ENCODE data around the gene BCORL1. TPM values are rescaled to one million over a fixed set of nuclear protein-coding genes. Genes with fewer than 3 reads are reported as not detected.

BCORL1 gene
- total RNA-seq, 1 donor from 2014 or later, result 22.9 TPM

DNA sequence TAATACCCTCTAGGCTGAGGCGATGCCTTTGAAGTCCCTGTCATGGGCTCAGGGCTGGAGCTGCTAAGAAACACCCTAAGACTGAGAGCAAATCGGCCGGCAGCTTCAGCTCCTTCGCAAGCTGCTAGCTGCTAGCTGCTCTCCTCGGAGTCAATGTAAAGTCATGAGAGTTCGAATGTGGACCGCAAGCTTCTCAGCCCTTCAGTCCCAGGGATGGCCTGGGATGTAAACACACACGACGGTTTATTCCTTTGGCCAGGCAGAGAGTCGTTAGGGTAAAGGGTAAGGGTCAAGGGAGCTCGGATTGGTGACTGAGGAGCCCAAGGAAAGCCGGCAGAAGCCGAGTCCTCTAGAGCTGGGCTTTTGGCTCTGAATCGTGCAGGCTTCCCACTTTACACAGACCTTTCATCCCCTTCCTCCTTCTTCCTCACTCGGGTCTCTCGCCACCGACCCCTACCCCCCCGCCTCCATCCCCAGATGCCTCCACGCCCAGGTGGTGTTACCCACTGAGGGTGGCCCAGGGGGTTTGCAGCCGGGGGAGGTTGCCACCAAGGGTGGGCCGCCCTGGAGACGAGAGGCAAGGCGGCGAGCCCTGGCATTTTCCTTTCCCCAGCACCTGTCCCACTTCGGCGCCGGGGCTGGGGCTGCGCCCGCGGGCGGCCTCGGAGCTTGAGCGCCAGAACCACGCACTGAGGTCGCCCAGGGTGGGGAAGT, 3.1 kb upstream of the BCORL1 start:
- no peaks in the 10 kb centered on the region for H3K36me3 Mint-ChIP-seq (ENCODE audit: unreplicated experiment)
- peaks cover 3% of the 10 kb centered on the region for H3K4me1 Mint-ChIP-seq (ENCODE audit: unreplicated experiment)
- H3K4me3 Mint-ChIP-seq (ENCODE audit: unreplicated experiment), result peak overlapping the region; percentile 57
- TF ChIP-seq, protein P1, sequence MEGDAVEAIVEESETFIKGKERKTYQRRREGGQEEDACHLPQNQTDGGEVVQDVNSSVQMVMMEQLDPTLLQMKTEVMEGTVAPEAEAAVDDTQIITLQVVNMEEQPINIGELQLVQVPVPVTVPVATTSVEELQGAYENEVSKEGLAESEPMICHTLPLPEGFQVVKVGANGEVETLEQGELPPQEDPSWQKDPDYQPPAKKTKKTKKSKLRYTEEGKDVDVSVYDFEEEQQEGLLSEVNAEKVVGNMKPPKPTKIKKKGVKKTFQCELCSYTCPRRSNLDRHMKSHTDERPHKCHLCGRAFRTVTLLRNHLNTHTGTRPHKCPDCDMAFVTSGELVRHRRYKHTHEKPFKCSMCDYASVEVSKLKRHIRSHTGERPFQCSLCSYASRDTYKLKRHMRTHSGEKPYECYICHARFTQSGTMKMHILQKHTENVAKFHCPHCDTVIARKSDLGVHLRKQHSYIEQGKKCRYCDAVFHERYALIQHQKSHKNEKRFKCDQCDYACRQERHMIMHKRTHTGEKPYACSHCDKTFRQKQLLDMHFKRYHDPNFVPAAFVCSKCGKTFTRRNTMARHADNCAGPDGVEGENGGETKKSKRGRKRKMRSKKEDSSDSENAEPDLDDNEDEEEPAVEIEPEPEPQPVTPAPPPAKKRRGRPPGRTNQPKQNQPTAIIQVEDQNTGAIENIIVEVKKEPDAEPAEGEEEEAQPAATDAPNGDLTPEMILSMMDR (IDR thresholded peaks at IDR 0.05), result no peak
- no peak for DNase-seq (ENCODE audit: extremely low spot score, unreplicated experiment)
- no peaks in the 10 kb centered on the region for H3K27me3 Mint-ChIP-seq (ENCODE audit: unreplicated experiment)
- H3K9me3 Mint-ChIP-seq (ENCODE audit: unreplicated experiment), result no peaks in the 10 kb centered on the region
- H3K27ac Mint-ChIP-seq (ENCODE audit: unreplicated experiment), result no peak overlapping the region

DNA sequence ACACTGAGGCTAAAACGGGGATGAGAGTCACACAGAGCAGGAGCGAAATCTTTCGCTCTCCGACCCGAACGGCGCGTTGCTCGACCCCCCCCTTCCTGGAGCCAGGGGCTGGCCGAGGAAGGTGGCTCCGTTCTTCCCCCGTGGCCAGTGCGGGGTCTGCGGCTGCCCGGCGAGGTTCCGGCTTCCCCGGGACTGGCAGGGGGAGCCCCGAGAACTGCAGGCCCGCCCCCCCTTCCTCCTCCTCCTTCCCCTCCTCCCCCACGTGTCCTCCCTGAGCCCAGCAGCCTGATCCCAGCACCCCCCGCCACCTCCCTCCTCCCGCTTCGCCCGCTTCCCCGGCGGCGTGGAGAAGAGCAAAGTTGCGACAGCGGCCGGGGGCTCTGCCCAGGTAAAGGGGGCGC, 2.4 kb upstream of the BCORL1 start:
- TF ChIP-seq, protein P1 (IDR thresholded peaks at IDR 0.05), result no peak
- peak overlapping the region; percentile 47 for H3K4me3 Mint-ChIP-seq (ENCODE audit: unreplicated experiment)

DNA sequence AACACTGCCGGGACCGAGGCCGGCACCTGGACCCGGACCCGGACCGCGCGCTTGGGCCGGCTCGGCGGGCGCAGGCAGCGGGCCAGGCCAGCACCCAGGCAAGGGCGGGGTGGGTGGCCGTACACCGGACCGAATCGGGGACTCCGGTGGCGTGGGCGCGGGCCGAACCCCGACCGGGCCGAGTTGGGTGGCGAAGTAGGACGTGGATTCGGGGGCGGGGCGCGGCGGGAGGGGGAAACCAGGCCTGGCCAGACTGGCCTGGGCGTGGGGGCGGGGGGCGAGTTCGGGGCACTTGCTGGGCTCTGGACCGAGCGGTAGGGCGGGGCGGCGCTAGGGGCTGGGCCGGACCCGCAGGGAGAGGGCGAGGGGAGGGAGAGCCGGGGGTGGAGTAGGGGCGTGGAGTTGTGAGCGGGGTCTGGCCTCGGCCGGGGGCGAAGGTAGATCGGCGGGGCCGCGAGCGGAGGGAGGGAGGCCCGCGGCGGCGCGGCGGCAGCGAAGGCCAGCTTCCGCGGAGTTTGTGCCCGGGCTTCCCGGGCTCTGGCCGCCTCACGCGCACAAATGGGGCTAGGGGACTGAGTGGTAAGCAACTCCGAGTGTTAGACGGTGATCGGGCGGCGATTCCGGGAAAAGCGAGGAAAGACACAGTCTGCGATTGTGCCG, 1.8 kb upstream of the BCORL1 start:
- peaks cover 5% of the 10 kb centered on the region for H3K9me3 Mint-ChIP-seq (ENCODE audit: unreplicated experiment)
- no peaks in the 10 kb centered on the region for H3K27me3 Mint-ChIP-seq (ENCODE audit: unreplicated experiment)
- peaks cover 11% of the 10 kb centered on the region for H3K4me1 Mint-ChIP-seq (ENCODE audit: unreplicated experiment)
- no peak for DNase-seq (ENCODE audit: extremely low spot score, unreplicated experiment)
- no peak overlapping the region for H3K4me3 Mint-ChIP-seq (ENCODE audit: unreplicated experiment)
- no peaks in the 10 kb centered on the region for H3K36me3 Mint-ChIP-seq (ENCODE audit: unreplicated experiment)
- TF ChIP-seq, protein P1 (IDR thresholded peaks at IDR 0.05), result no peak
- H3K27ac Mint-ChIP-seq (ENCODE audit: unreplicated experiment), result no peak overlapping the region

More for the DNA sequence above, 2.4 kb upstream of the BCORL1 start:
- Mint-ChIP-seq H3K9me3 (ENCODE audit: unreplicated experiment) (peaks cover 1% of the 10 kb centered on the region), H3K27me3 (ENCODE audit: unreplicated experiment) (no peaks in the 10 kb centered on the region), H3K27ac (ENCODE audit: unreplicated experiment) (no peak overlapping the region), H3K4me1 (ENCODE audit: unreplicated experiment) (peaks cover 9% of the 10 kb centered on the region), H3K36me3 (ENCODE audit: unreplicated experiment) (no peaks in the 10 kb centered on the region)
- no peak for DNase-seq (ENCODE audit: extremely low spot score, unreplicated experiment)

DNA sequence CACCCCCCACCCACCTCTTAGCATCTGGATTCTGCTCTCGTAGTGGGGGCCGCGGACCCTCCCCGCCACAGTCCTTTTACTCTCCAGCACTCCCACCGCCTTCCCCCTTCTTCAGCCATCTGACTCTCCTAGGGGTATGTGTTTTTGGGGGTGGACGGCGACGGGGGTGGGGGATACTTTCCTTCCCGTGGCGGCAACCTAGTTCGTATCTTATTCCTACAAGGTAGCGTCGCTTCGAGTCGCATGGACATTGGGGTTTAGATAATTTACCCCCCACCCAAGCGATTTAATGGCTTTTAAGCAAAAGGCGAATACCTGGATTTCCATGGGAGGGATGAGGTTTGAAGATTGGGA, 1.3 kb upstream of the BCORL1 start:
- no peak overlapping the region for H3K27ac Mint-ChIP-seq (ENCODE audit: unreplicated experiment)
- no peak overlapping the region for H3K4me3 Mint-ChIP-seq (ENCODE audit: unreplicated experiment)
- TF ChIP-seq, protein P1 (IDR thresholded peaks at IDR 0.05), result no peak
- DNase-seq (ENCODE audit: extremely low spot score, unreplicated experiment), result no peak
- no peaks in the 10 kb centered on the region for H3K27me3 Mint-ChIP-seq (ENCODE audit: unreplicated experiment)
- peaks cover 11% of the 10 kb centered on the region for H3K4me1 Mint-ChIP-seq (ENCODE audit: unreplicated experiment)
- H3K36me3 Mint-ChIP-seq (ENCODE audit: unreplicated experiment), result no peaks in the 10 kb centered on the region
- peaks cover 5% of the 10 kb centered on the region for H3K9me3 Mint-ChIP-seq (ENCODE audit: unreplicated experiment)

DNA sequence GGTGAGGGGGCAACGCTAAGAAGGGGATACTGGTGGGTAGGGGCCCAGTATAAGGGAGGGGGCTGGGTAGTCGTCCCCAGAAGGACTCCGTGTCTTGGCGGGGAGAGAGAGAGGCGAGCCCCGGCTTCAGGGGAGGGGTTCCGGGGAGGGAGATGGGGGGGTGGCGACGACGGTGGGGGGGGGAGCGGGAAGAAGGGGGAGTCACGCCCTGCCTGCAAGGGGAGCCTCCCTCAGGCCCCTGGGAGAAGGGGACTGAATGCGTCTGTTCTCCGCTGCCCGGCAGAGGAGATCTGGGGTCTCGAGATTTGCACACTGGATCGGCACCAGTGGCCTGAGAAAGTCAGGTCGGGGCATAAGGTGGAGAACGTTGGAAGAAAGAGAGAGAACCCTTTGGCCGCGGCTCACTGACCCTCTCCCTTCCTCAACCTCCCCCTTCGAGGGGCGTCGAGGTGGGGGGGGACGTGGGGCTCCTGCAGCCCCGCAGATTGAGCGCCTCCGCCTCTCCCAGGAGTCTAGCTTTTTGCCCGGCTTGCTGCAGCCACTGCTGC, 609 bp upstream of the BCORL1 start:
- H3K27ac Mint-ChIP-seq (ENCODE audit: unreplicated experiment), result no peak overlapping the region
- H3K4me1 Mint-ChIP-seq (ENCODE audit: unreplicated experiment), result peaks cover 11% of the 10 kb centered on the region

More for the DNA sequence above, 609 bp upstream of the BCORL1 start:
- peaks cover 5% of the 10 kb centered on the region for H3K9me3 Mint-ChIP-seq (ENCODE audit: unreplicated experiment)
- H3K4me3 Mint-ChIP-seq (ENCODE audit: unreplicated experiment), result no peak overlapping the region
- no peak for DNase-seq (ENCODE audit: extremely low spot score, unreplicated experiment)
- H3K36me3 Mint-ChIP-seq (ENCODE audit: unreplicated experiment), result no peaks in the 10 kb centered on the region
- H3K27me3 Mint-ChIP-seq (ENCODE audit: unreplicated experiment), result no peaks in the 10 kb centered on the region
- TF ChIP-seq, protein P1 (IDR thresholded peaks at IDR 0.05), result no peak
